Measurements from ENCODE around the gene IQCH. TPM values are rescaled to one million over a fixed set of nuclear protein-coding genes. Genes with fewer than 3 reads are reported as not detected.
A peak's percentile ranks its signal among the peaks of the same experiment; 100 is the strongest.

IQCH gene
- total and polyA plus RNA-seq, 8 donors, result 0.49 to 1.6 (median 1.2) TPM

DNA sequence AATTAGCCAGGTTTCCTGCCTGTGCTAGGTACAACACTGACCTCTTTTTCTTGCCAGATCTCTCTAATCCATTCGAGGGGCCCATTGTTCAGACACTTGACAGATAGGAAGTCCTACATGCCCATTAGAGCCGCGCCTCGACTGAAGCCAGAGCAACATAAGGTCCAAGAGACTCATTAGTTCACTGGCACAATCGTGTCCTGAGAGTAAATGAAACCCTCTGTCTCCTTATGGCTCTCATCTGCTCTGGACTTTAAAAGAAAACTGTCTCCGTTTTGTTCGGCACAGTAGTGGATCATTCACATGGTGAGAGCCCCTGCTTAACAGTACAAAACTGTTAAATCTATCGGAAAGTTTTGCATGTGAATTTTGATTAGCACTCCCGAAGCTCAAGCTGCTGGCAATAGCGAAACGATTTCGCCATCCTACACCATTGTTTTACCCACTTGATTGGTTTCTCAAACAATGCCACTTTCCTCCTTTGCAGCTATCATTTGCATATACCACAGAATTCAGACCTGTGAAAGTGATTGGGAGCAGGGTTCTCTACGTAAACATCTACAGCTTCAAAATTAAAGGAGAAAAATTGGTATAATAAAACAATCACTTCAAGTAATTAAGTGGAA is 247.4 kb downstream of the IQCH start:
- ATAC-seq, result peak in 2 of 4 donors; percentile 31 to 43
- no peaks in the 10 kb centered on the region for H3K4me1 ChIP-seq
- H3K36me3 ChIP-seq, result no peaks in the 10 kb centered on the region
- H3K9me3 ChIP-seq, result no peaks in the 10 kb centered on the region
- 60 to 61% methylated on average over 13 of the region's 13 CpGs for WGBS, 2 donors
- TF ChIP-seq, protein P1, sequence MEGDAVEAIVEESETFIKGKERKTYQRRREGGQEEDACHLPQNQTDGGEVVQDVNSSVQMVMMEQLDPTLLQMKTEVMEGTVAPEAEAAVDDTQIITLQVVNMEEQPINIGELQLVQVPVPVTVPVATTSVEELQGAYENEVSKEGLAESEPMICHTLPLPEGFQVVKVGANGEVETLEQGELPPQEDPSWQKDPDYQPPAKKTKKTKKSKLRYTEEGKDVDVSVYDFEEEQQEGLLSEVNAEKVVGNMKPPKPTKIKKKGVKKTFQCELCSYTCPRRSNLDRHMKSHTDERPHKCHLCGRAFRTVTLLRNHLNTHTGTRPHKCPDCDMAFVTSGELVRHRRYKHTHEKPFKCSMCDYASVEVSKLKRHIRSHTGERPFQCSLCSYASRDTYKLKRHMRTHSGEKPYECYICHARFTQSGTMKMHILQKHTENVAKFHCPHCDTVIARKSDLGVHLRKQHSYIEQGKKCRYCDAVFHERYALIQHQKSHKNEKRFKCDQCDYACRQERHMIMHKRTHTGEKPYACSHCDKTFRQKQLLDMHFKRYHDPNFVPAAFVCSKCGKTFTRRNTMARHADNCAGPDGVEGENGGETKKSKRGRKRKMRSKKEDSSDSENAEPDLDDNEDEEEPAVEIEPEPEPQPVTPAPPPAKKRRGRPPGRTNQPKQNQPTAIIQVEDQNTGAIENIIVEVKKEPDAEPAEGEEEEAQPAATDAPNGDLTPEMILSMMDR (IDR thresholded peaks at IDR 0.05), result no peak
- intact Hi-C loops (cut with DNase I), result no loop called here
- H3K4me3 ChIP-seq, result no peak overlapping the region
- no peak for DNase-seq
- no peak overlapping the region for H3K27ac ChIP-seq
- H3K27me3 ChIP-seq, result no peaks in the 10 kb centered on the region
- no peak for FAIRE-seq

DNA sequence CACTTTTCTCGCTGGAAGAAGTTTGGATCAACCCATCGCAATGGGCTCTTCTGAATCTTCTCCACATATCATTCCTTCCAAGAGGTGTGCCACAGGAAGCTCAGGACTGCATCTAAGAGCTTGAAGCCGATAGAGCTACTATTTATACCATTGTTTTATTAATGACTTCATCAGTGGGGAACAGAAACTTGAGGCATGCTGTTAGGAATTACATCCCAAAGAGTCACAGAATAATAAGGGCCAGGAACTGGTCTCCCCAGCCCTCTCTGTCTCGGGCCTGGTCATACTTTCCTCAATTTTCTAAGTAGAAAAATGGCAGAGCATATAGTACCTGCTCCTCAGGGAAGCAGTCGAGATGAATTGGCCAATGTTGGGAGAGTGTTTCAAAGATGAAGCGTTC is 249.5 kb downstream of the IQCH start:
- 93 to 96% methylated on average over 6 of the region's 6 CpGs for WGBS, 2 donors
- Histone ChIP-seq H3K4me1 (no peaks in the 10 kb centered on the region), H3K27me3 (no peaks in the 10 kb centered on the region), H3K27ac (no peak overlapping the region), H3K9me3 (no peaks in the 10 kb centered on the region), H3K4me3 (no peak overlapping the region), H3K36me3 (no peaks in the 10 kb centered on the region)
- intact Hi-C loops (cut with DNase I), result no loop called here
- ATAC-seq, result no peak
- TF ChIP-seq, protein P1 (IDR thresholded peaks at IDR 0.05), result no peak
- FAIRE-seq, result no peak
- DNase-seq, result no peak

DNA sequence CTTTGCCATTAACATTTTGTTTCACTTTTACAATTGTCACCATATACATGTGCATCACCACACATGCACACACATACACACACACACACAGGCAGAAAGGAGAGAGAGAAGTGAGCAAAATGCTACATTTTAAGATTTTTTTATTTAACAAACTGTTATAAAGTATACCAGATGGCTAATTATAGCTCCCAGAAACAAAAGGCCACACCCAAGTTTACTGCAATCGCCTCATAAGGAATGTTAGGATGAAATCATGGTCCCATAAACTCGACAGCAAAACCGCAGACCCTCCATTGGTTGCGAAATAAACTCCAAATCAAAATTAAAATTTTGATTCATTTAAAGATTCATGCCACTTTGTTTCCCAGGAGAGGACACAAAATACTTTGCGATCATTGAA is 250.2 kb downstream of the IQCH start:
- Histone ChIP-seq H3K27ac (no peak overlapping the region), H3K4me3 (no peak overlapping the region), H3K36me3 (no peaks in the 10 kb centered on the region), H3K27me3 (no peaks in the 10 kb centered on the region), H3K4me1 (no peaks in the 10 kb centered on the region), H3K9me3 (no peaks in the 10 kb centered on the region)
- intact Hi-C loops (cut with DNase I), result no loop called here
- FAIRE-seq (no peak), ATAC-seq (no peak), DNase-seq (no peak)
- TF ChIP-seq, protein P1 (IDR thresholded peaks at IDR 0.05), result no peak
- 93 to 96% methylated on average over 5 of the region's 5 CpGs for WGBS, 2 donors

DNA sequence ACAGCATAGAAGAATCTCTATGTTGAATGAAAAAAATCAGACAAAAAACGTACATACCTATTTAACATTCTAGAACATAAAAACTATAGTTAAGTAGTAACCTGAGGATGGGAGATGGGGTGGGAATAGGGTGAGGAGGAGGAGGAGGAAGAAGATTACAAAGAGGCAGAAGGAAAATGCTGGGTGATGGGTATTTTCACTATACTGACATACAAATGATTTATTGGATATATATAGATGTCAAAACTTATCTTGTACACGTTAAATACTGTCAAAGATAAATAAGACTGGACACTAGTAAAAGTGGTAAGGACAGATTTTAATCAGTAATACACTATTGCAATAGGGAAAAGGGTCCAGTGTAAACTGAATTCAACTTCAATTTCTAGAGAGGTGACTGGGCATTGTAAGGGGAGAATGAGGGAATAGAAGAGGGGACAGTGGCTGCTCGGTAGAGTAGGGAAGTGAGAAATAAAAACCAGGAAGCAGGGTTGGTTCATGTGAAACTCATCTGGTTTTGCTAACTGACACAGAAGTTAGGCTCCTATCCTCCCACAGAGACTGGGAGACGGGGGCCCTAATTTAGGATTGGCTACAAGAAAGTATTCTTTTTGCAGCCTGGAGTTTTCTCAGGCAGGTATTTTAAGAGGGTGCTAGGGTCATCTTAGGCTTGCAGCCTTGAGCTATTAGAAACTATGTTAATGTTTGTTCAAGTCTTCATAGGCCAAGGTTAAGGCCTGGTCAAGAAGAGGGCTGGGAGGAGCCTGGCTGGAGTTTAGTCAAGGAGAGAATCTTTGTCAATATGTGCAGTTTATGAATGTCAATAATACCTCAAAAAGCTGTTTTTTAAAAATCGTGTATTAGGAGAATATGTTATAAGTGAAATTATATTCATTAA is 251.3 kb downstream of the IQCH start:
- intact Hi-C loops (cut with DNase I), result no loop called here
- H3K27me3 ChIP-seq, result no peaks in the 10 kb centered on the region
- H3K4me3 ChIP-seq, result no peak overlapping the region
- TF ChIP-seq, protein P1 (IDR thresholded peaks at IDR 0.05), result no peak
- DNase-seq (no peak), FAIRE-seq (no peak), ATAC-seq (peak in 1 of 4 donors; percentile 56)
- H3K9me3 ChIP-seq, result no peaks in the 10 kb centered on the region
- no peaks in the 10 kb centered on the region for H3K4me1 ChIP-seq
- 51 to 65% methylated on average over 5 of the region's 5 CpGs for WGBS, 2 donors
- no peak overlapping the region for H3K27ac ChIP-seq
- no peaks in the 10 kb centered on the region for H3K36me3 ChIP-seq

All from pancreas (tissue), 10 donors.